Measurements from ENCODE around the gene BOK. TPM values are rescaled to one million over a fixed set of nuclear protein-coding genes. Genes with fewer than 3 reads are reported as not detected.
"Not testable (repeated sequence)": the region's sequence is repeated elsewhere in the genome, so short reads cannot be mapped to it uniquely, and the experiment has no call there.

BOK gene
- total and polyA plus RNA-seq, 4 donors, result 11.3 to 82.1 (median 44.0) TPM

DNA sequence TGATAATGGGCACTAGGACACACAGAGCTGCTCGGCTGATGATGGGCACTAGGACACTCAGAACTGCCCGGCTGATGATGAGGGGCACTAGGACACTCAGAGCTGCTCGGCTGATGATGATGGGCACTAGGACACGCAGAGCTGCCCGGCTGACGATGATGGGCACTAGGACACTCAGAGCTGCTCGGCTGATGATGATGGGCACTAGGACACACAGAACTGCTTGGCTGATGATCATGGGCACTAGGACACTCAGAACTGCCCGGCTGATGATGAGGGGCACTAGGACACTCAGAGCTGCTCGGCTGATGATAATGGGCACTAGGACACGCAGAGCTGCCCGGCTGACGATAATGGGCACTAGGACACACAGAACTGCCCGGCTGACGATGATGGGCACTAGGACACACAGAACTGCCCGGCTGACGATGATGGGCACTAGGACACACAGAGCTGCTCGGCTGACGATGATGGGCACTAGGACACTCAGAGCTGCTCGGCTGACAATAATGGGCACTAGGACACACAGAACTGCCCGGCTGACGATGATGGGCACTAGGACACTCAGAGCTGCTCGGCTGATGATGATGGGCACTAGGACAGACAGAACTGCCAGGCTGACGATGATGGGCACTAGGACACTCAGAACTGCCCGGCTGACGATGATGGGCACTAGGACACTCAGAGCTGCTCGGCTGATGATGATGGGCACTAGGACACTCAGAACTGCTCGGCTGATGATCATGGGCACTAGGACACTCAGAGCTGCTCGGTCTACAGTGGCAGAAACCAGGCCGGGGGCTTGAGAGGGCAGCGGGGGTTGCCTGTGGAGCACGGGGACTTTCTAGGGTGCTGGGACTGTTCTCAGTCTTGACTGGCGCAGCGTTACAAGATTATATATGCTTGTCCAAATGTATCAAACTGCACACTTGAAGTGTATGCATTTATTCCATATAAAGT is 32.2 kb downstream of the BOK start:
- WGBS, result 92% methylated on average over 33 of the region's 33 CpGs
- not testable (repeated sequence) for H3K27ac ChIP-seq (ENCODE audit: low read depth in 1 of 2, low read length in 2 of 2); H3K27me3 ChIP-seq (ENCODE audit: control insufficient read depth in 4 of 4, insufficient read depth in 4 of 4, low read length in 3 of 4); H3K4me1 ChIP-seq (ENCODE audit: control insufficient read depth in 4 of 4, insufficient read depth in 4 of 4, low read length in 3 of 4); H3K9ac ChIP-seq (ENCODE audit: low read depth in 1 of 2, low read length in 2 of 2); H3K4me3 ChIP-seq (ENCODE audit: low read depth in 1 of 3, low read length in 3 of 3); DNase-seq (ENCODE audit: low spot score)
- H3K9me3 ChIP-seq (ENCODE audit: control insufficient read depth in 4 of 4, low read length in 3 of 4), result peaks cover 0 to 15% (median 2%) of the 10 kb centered on the region in 4 donors
- H3K36me3 ChIP-seq (ENCODE audit: control insufficient read depth in 4 of 4, insufficient read depth in 3 of 4, low read depth in 1 of 4, low read length in 3 of 4), result peaks cover 0 to 17% (median 7%) of the 10 kb centered on the region in 4 donors

DNA sequence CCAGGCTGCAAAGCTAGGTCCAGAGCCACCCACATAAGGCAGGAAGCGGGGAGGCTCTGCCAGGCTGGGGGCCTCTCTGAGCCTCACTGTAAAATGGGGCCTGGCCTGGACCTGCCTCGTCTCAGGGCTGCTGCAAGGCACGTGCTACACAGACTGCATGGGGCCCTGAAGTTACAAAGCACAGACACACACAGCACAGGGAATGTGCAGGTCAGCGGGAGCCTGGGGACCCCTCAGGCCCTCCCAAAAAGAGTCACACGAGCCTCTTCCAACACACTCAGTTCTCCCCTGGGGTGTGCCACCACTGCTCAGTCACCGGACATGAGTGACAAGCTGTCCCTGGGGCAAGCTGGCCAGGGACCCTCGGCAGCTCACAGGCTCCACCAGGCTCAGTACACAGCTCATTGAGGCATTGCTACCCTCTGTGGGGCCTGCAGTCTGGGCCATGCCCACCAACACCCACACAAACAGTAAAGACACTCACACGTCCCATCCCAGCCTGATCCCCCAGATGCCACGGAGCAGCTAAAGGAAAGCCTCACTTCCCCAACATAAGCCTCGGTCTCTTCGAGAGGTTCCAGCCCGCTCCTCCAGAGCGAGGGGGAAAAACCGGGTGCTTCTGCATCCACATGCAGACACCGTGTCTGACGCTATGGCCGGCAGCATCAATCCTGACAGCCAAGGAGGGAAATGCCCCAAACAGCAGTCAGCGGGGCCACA is 33.7 kb downstream of the BOK start:
- Histone ChIP-seq H3K9ac (ENCODE audit: low read depth in 1 of 2, low read length in 2 of 2) (no peak overlapping the region), H3K36me3 (ENCODE audit: control insufficient read depth in 4 of 4, insufficient read depth in 3 of 4, low read depth in 1 of 4, low read length in 3 of 4) (peaks cover 0 to 11% (median 7%) of the 10 kb centered on the region in 4 donors), H3K27me3 (ENCODE audit: control insufficient read depth in 4 of 4, insufficient read depth in 4 of 4, low read length in 3 of 4) (no peaks in the 10 kb centered on the region), H3K4me3 (ENCODE audit: low read depth in 1 of 3, low read length in 3 of 3) (no peak overlapping the region), H3K9me3 (ENCODE audit: control insufficient read depth in 4 of 4, low read length in 3 of 4) (peaks cover 0 to 2% (median 0%) of the 10 kb centered on the region in 4 donors), H3K27ac (ENCODE audit: low read depth in 1 of 2, low read length in 2 of 2) (no peak overlapping the region), H3K4me1 (ENCODE audit: control insufficient read depth in 4 of 4, insufficient read depth in 4 of 4, low read length in 3 of 4) (no peaks in the 10 kb centered on the region)
- WGBS, result 95% methylated on average over 18 of the region's 18 CpGs
- no peak for TF ChIP-seq SP1 (IDR thresholded peaks at IDR 0.05)
- no peak for TF ChIP-seq HNF4A (conservative IDR thresholded peaks at IDR 0.05)
- TF ChIP-seq RAD21 (IDR thresholded peaks at IDR 0.05), result no peak
- TF ChIP-seq EGR1 (IDR thresholded peaks at IDR 0.05; ENCODE audit: low read depth in 2 of 2), result no peak
- no peak for TF ChIP-seq JUND (IDR thresholded peaks at IDR 0.05)
- no peak for TF ChIP-seq NR2F2 (IDR thresholded peaks at IDR 0.05)
- TF ChIP-seq, protein P1, sequence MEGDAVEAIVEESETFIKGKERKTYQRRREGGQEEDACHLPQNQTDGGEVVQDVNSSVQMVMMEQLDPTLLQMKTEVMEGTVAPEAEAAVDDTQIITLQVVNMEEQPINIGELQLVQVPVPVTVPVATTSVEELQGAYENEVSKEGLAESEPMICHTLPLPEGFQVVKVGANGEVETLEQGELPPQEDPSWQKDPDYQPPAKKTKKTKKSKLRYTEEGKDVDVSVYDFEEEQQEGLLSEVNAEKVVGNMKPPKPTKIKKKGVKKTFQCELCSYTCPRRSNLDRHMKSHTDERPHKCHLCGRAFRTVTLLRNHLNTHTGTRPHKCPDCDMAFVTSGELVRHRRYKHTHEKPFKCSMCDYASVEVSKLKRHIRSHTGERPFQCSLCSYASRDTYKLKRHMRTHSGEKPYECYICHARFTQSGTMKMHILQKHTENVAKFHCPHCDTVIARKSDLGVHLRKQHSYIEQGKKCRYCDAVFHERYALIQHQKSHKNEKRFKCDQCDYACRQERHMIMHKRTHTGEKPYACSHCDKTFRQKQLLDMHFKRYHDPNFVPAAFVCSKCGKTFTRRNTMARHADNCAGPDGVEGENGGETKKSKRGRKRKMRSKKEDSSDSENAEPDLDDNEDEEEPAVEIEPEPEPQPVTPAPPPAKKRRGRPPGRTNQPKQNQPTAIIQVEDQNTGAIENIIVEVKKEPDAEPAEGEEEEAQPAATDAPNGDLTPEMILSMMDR (IDR thresholded peaks at IDR 0.05; ENCODE audit: low read depth, low read length, missing input control), result no peak
- DNase-seq (ENCODE audit: low spot score), result no peak

DNA sequence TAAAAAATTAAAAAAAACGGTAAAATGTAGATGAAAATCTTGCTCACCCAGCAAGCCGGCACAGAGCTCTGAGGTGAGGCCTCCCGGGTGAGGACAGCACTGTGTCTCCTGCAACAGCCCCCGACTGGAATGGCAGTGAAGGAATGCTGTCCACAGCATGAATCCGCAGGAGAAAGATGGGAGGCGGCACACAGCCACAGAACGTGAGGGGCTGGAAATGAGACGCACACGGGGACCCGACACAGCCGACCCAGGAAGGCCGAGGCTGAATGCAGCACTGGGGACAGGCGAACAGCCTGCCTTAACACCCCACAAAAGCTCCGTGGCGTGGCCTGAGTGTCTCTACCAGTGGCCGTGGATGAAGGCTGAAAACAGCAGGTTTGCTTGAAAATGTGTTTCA is 34.7 kb downstream of the BOK start:
- TF ChIP-seq, protein P1 (IDR thresholded peaks at IDR 0.05; ENCODE audit: low read depth, low read length, missing input control), result no peak
- TF ChIP-seq GABPA (IDR thresholded peaks at IDR 0.05 in 1 of 2, conservative IDR thresholded peaks at IDR 0.05 in 1 of 2) (no peak), FOXA2 (IDR thresholded peaks at IDR 0.05) (no peak)
- H3K27ac ChIP-seq (ENCODE audit: low read depth in 1 of 2, low read length in 2 of 2), result no peak overlapping the region
- no peaks in the 10 kb centered on the region for H3K27me3 ChIP-seq (ENCODE audit: control insufficient read depth in 4 of 4, insufficient read depth in 4 of 4, low read length in 3 of 4)
- peaks cover 0 to 10% (median 9%) of the 10 kb centered on the region in 4 donors for H3K36me3 ChIP-seq (ENCODE audit: control insufficient read depth in 4 of 4, insufficient read depth in 3 of 4, low read depth in 1 of 4, low read length in 3 of 4)
- H3K9me3 ChIP-seq (ENCODE audit: control insufficient read depth in 4 of 4, low read length in 3 of 4), result no peaks in the 10 kb centered on the region
- DNase-seq (ENCODE audit: low spot score), result no peak
- 96% methylated on average over 16 of the region's 16 CpGs for WGBS
- H3K4me1 ChIP-seq (ENCODE audit: control insufficient read depth in 4 of 4, insufficient read depth in 4 of 4, low read length in 3 of 4), result no peaks in the 10 kb centered on the region
- no peak overlapping the region for H3K4me3 ChIP-seq (ENCODE audit: low read depth in 1 of 3, low read length in 3 of 3)
- H3K9ac ChIP-seq (ENCODE audit: low read depth in 1 of 2, low read length in 2 of 2), result no peak overlapping the region

All from liver (tissue), 9 donors.